ENCODE measurements around the gene CTXND1. TPM values are rescaled to one million over a fixed set of nuclear protein-coding genes. Genes with fewer than 3 reads are reported as not detected.

The CTXND1 gene
- polyA plus RNA-seq, 3 donors: not detected

GRCh38 chr15:80210611-80211573 is 41.1 kb downstream of the CTXND1 start:
- peak; percentile 3 to 8 (median 6) for DNase-seq
- Mint-ChIP-seq H3K27me3 (ENCODE audit: low read depth in 3 of 3) (peaks cover 9 to 14% (median 11%) of the 10 kb centered on the region in 3 donors), H3K27ac (peak overlapping the region in 4 of 7 donors; percentile 5 to 49 (median 23)), H3K4me1 (peaks cover 17% of the 10 kb centered on the region), H3K9me3 (peaks cover 0 to 7% (median 3%) of the 10 kb centered on the region in 7 donors), H3K36me3 (no peaks in the 10 kb centered on the region), H3K4me3 (peak overlapping the region in 1 of 2 donors; percentile 41)
- Histone ChIP-seq H3K9me3 (replicated peaks in 1 of 2; ENCODE audit: control insufficient read depth in 1 of 2, insufficient read depth in 1 of 2, low read length in 2 of 2) (no peaks in the 10 kb centered on the region), H3K4me2 (replicated peaks; ENCODE audit: extremely low read depth, low read length, poor library complexity, severe bottlenecking) (no peak overlapping the region), H2AFZ (ENCODE audit: insufficient read depth, low read depth, low read length, poor library complexity, severe bottlenecking) (peak overlapping the region; percentile 25), H3K36me3 (replicated peaks in 1 of 2; ENCODE audit: control insufficient read depth in 1 of 2, insufficient read depth in 2 of 2, low read length in 2 of 2) (no peaks in the 10 kb centered on the region), H3K27ac (ENCODE audit: low read depth in 1 of 2, low read length in 2 of 2) (no peak overlapping the region), H3K27me3 (ENCODE audit: control insufficient read depth in 2 of 2, insufficient read depth in 2 of 2, low read length in 2 of 2) (peaks cover 0 to 6% of the 10 kb centered on the region in 2 donors), H3K79me2 (ENCODE audit: insufficient read depth, low read length) (no peaks in the 10 kb centered on the region), H3K4me3 (replicated peaks in 1 of 3; ENCODE audit: low read depth in 2 of 3, low read length in 3 of 3) (no peak overlapping the region), H3K4me1 (ENCODE audit: control insufficient read depth in 1 of 2, insufficient read depth in 2 of 2, low read length in 2 of 2) (peaks cover 12 to 15% of the 10 kb centered on the region in 2 donors), H4K20me1 (ENCODE audit: insufficient read depth, low read length) (no peaks in the 10 kb centered on the region), H3K9ac (ENCODE audit: insufficient read depth, low read length, poor library complexity, severe bottlenecking) (no peak overlapping the region)
- intact Hi-C loops (cut with micrococcal nuclease): no loop called here
- 92% methylated on average over 4 of the region's 12 CpGs for WGBS (ENCODE audit: insufficient coverage)
- TF ChIP-seq, protein P1, sequence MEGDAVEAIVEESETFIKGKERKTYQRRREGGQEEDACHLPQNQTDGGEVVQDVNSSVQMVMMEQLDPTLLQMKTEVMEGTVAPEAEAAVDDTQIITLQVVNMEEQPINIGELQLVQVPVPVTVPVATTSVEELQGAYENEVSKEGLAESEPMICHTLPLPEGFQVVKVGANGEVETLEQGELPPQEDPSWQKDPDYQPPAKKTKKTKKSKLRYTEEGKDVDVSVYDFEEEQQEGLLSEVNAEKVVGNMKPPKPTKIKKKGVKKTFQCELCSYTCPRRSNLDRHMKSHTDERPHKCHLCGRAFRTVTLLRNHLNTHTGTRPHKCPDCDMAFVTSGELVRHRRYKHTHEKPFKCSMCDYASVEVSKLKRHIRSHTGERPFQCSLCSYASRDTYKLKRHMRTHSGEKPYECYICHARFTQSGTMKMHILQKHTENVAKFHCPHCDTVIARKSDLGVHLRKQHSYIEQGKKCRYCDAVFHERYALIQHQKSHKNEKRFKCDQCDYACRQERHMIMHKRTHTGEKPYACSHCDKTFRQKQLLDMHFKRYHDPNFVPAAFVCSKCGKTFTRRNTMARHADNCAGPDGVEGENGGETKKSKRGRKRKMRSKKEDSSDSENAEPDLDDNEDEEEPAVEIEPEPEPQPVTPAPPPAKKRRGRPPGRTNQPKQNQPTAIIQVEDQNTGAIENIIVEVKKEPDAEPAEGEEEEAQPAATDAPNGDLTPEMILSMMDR (IDR thresholded peaks at IDR 0.05): no peak

DNA sequence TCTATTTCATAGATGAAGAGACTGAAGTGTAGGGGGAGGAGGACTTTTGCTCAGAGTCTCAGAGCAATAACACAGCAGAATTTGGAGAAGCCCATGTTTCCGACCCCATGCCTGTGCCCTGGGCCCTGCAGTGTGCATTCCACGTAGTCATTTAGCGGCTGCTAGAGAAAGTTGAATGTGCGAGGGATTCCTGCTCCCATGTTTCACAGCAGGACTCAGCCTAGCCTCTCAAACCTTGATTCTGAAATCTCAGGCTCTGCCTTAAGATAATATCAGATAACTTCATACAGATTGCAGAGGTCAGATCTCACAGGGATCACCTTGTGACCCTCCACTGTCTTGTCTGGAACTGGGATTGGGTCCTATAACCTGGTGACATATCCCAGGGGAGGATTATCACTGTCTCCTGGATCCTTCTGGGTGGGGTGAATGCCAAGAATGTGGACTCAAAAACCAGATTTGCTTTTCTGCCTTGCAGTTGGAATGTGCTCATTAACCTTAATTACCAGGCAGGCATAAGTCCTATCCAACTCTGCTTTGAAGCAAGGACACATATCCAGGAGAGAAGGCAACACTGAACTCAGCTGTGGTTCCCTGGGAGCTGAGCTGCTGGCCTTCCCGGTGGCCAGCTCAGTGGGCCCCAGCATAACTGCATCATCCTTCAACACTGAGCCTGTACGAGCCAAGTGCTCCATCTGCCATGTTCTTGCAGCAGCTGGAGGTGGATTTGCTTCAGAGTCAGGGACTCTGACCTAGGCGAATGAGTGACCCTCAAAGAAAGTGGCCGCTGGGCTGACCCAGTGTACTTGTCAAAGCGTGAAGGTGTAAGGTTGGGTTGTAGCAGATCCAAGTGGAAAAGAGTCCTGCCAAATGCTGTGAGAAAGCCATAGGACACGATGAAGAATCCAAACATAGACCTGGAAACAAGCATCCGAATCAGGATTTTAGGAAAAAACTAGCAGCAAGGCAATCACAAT is 43.0 kb downstream of the CTXND1 start:
- H3K36me3 Mint-ChIP-seq: no peaks in the 10 kb centered on the region
- DNase-seq: no peak
- intact Hi-C loops (cut with micrococcal nuclease): no loop called here
- Histone ChIP-seq H3K27ac (ENCODE audit: low read depth in 1 of 2, low read length in 2 of 2) (no peak overlapping the region), H3K4me2 (replicated peaks; ENCODE audit: extremely low read depth, low read length, poor library complexity, severe bottlenecking) (no peak overlapping the region), H3K9me3 (replicated peaks in 1 of 2; ENCODE audit: control insufficient read depth in 1 of 2, insufficient read depth in 1 of 2, low read length in 2 of 2) (no peaks in the 10 kb centered on the region), H4K20me1 (ENCODE audit: insufficient read depth, low read length) (no peaks in the 10 kb centered on the region), H3K79me2 (ENCODE audit: insufficient read depth, low read length) (no peaks in the 10 kb centered on the region), H3K27me3 (ENCODE audit: control insufficient read depth in 2 of 2, insufficient read depth in 2 of 2, low read length in 2 of 2) (peaks cover 0 to 12% of the 10 kb centered on the region in 2 donors), H3K36me3 (replicated peaks in 1 of 2; ENCODE audit: control insufficient read depth in 1 of 2, insufficient read depth in 2 of 2, low read length in 2 of 2) (no peaks in the 10 kb centered on the region), H2AFZ (ENCODE audit: insufficient read depth, low read depth, low read length, poor library complexity, severe bottlenecking) (no peak overlapping the region), H3K4me1 (ENCODE audit: control insufficient read depth in 1 of 2, insufficient read depth in 2 of 2, low read length in 2 of 2) (peaks cover 12 to 15% of the 10 kb centered on the region in 2 donors), H3K9ac (ENCODE audit: insufficient read depth, low read length, poor library complexity, severe bottlenecking) (no peak overlapping the region), H3K4me3 (replicated peaks in 1 of 3; ENCODE audit: low read depth in 2 of 3, low read length in 3 of 3) (no peak overlapping the region)
- WGBS (ENCODE audit: insufficient coverage): 95% methylated on average over 9 of the region's 11 CpGs
- no peak overlapping the region for H3K27ac Mint-ChIP-seq
- H3K9me3 Mint-ChIP-seq: peaks cover 0 to 7% (median 2%) of the 10 kb centered on the region in 7 donors
- H3K27me3 Mint-ChIP-seq (ENCODE audit: low read depth in 3 of 3): peaks cover 9 to 19% (median 9%) of the 10 kb centered on the region in 3 donors
- no peak overlapping the region for H3K4me3 Mint-ChIP-seq
- TF ChIP-seq, protein P1 (IDR thresholded peaks at IDR 0.05): no peak
- H3K4me1 Mint-ChIP-seq: peaks cover 17% of the 10 kb centered on the region
